ELR (cell line): ENCODE results near the gene ARL8A.
"Not testable (repeated sequence)": the region's sequence is repeated elsewhere in the genome, so short reads cannot be mapped to it uniquely, and the experiment has no call there.

Experiments used
- DNase-seq: peaks from one replicate; pipeline ENCODE4 v3.0.0-alpha.2; 2015; ENCODE audit warnings: low read depth

The ARL8A gene

GRCh38 chr1:202112859-202113689 lies 31.5 kb downstream of the ARL8A start:
- DNase-seq: no peak

- not testable (repeated sequence) for DNase-seq
These were observed 32.9 kb downstream of the ARL8A start for GRCh38 chr1:202111589-202111988.

GRCh38 chr1:202110977-202111376 lies 33.6 kb downstream of the ARL8A start:
- no peak for DNase-seq

- DNase-seq: no peak
These were observed 36.5 kb downstream of the ARL8A start for GRCh38 chr1:202107801-202108731.

- no peak for DNase-seq
These were observed 37.2 kb downstream of the ARL8A start for GRCh38 chr1:202107321-202107761.

- DNase-seq: peak; percentile 24
These were observed 37.9 kb downstream of the ARL8A start for GRCh38 chr1:202106340-202107254.

GRCh38 chr1:202105571-202106339 lies 38.8 kb downstream of the ARL8A start:
- peak; percentile 66 for DNase-seq

- DNase-seq: no peak
These were observed 40.5 kb downstream of the ARL8A start for GRCh38 chr1:202104073-202104472.

GRCh38 chr1:202101184-202101583 lies 43.4 kb downstream of the ARL8A start:
- no peak for DNase-seq

- no peak for DNase-seq
These were observed 50.7 kb downstream of the ARL8A start for GRCh38 chr1:202093858-202094257.

GRCh38 chr1:202090994-202091393 lies 53.5 kb downstream of the ARL8A start:
- no peak for DNase-seq

GRCh38 chr1:202088206-202088605 lies 56.3 kb downstream of the ARL8A start:
- no peak for DNase-seq

- no peak for DNase-seq
These were observed 57.8 kb downstream of the ARL8A start for GRCh38 chr1:202086579-202087350.

GRCh38 chr1:202085682-202086373 lies 58.7 kb downstream of the ARL8A start:
- DNase-seq: no peak

- no peak for DNase-seq
These were observed 59.5 kb downstream of the ARL8A start for GRCh38 chr1:202084791-202085681.
